ENCODE data around the gene SRC.

SRC gene

DNA sequence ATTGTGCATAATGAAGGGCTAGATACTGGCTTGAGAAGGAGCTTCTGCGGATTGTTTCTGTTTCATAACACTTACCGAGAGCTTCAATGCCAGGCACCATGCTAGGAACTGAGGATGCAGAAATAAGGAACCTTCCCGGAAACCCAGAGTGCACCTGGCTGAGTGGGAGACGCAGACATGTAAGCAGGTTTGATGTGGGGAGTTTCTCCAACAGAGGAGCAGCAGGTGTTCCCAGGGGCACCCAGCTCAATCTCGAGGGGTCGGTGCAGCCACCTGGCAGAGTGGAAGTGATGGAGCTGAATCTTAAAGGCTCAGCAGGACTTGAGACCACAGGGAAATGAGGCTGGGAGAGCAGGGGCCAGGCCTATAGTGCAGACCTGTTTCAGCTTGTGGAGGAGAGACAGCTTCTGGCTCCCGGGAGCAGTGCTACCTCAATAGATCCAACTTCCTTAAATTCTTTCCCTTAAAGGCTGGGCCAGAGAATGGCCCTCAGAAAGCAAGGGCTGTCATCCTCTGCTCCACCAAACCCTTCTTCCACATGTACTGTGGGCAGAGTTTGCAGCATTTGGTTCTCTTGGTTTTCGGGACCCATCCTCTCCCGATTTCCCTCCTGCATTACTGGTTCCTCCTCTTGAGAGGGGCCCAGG is 27.8 kb upstream of the SRC start:
- TF ChIP-seq, protein P1, sequence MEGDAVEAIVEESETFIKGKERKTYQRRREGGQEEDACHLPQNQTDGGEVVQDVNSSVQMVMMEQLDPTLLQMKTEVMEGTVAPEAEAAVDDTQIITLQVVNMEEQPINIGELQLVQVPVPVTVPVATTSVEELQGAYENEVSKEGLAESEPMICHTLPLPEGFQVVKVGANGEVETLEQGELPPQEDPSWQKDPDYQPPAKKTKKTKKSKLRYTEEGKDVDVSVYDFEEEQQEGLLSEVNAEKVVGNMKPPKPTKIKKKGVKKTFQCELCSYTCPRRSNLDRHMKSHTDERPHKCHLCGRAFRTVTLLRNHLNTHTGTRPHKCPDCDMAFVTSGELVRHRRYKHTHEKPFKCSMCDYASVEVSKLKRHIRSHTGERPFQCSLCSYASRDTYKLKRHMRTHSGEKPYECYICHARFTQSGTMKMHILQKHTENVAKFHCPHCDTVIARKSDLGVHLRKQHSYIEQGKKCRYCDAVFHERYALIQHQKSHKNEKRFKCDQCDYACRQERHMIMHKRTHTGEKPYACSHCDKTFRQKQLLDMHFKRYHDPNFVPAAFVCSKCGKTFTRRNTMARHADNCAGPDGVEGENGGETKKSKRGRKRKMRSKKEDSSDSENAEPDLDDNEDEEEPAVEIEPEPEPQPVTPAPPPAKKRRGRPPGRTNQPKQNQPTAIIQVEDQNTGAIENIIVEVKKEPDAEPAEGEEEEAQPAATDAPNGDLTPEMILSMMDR (IDR thresholded peaks at IDR 0.05; ENCODE audit: extremely low read depth, insufficient read depth, missing control alignments) = no peak
- no peak for DNase-seq (ENCODE audit: low spot score)
- in situ Hi-C loops (cut with MboI; ENCODE audit: low pct_unique_long_range_greater_than_20kb, low sequenced_read_pairs, unreplicated experiment) = no loop called here

GRCh38 chr20:37319151-37319671 is 26.7 kb upstream of the SRC start:
- in situ Hi-C loops (cut with MboI; ENCODE audit: low pct_unique_long_range_greater_than_20kb, low sequenced_read_pairs, unreplicated experiment) = no loop called here
- no peak for DNase-seq (ENCODE audit: low spot score)
- TF ChIP-seq, protein P1 (IDR thresholded peaks at IDR 0.05; ENCODE audit: extremely low read depth, insufficient read depth, missing control alignments) = no peak

GRCh38 chr20:37323985-37324384 is 22.0 kb upstream of the SRC start:
- DNase-seq (ENCODE audit: low spot score) = no peak
- TF ChIP-seq, protein P1 (IDR thresholded peaks at IDR 0.05; ENCODE audit: extremely low read depth, insufficient read depth, missing control alignments) = no peak
- in situ Hi-C loops (cut with MboI; ENCODE audit: low pct_unique_long_range_greater_than_20kb, low sequenced_read_pairs, unreplicated experiment) = no loop called here

DNA sequence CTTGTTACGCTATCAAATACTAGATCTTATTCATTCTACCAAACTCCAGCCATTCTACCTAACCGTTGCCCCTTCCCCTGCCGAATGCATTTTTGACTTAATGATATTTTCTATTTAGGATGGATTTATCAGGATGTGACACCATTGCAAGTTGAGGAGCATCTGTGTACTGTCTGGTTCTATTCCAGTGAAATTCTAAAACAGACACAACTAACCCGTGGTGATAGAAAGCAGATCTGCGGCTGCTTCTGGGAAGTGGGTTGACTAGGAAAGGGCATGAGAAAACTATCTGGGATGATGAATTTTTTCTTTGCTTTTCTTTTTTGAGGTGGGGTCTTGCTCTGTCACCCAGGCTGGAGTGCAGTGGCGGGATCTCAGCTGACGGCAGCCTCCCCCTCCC is 20.7 kb upstream of the SRC start:
- TF ChIP-seq, protein P1 (IDR thresholded peaks at IDR 0.05; ENCODE audit: extremely low read depth, insufficient read depth, missing control alignments) = no peak
- in situ Hi-C loops (cut with MboI; ENCODE audit: low pct_unique_long_range_greater_than_20kb, low sequenced_read_pairs, unreplicated experiment) = no loop called here
- DNase-seq (ENCODE audit: low spot score) = no peak

- TF ChIP-seq, protein P1 (IDR thresholded peaks at IDR 0.05; ENCODE audit: extremely low read depth, insufficient read depth, missing control alignments) = no peak
- in situ Hi-C loops (cut with MboI; ENCODE audit: low pct_unique_long_range_greater_than_20kb, low sequenced_read_pairs, unreplicated experiment) = no loop called here
- DNase-seq (ENCODE audit: low spot score) = no peak
These were observed 19.3 kb upstream of the SRC start for GRCh38 chr20:37326666-37327065.

- TF ChIP-seq, protein P1 (IDR thresholded peaks at IDR 0.05; ENCODE audit: extremely low read depth, insufficient read depth, missing control alignments) = no peak
- in situ Hi-C loops (cut with MboI; ENCODE audit: low pct_unique_long_range_greater_than_20kb, low sequenced_read_pairs, unreplicated experiment) = no loop called here
- no peak for DNase-seq (ENCODE audit: low spot score)
These were observed 18.2 kb upstream of the SRC start for GRCh38 chr20:37327748-37328147.
